Esophagus (tissue), 2 donors: ENCODE data around the gene COL5A2. TPM values are rescaled to one million over a fixed set of nuclear protein-coding genes. Genes with fewer than 3 reads are reported as not detected.

Experiments
- H3K27ac ChIP-seq, 2 donors: one replicate each; pipeline ENCODE4 v1.5.1; 2013; ENCODE audit warnings: low read depth in 2 of 2, mild to moderate bottlenecking in 2 of 2, inconsistent platforms in 1 of 2, low read length in 1 of 2, moderate library complexity in 1 of 2
- H3K27me3 ChIP-seq, 2 donors: one replicate each; pipeline ENCODE4 v1.6.1; 2013; ENCODE audit warnings: low read length in 2 of 2, control low read depth in 1 of 2, mild to moderate bottlenecking in 1 of 2; ENCODE audit not compliant: insufficient read depth in 2 of 2, control insufficient read depth in 1 of 2
- H3K36me3 ChIP-seq, 2 donors: one replicate each; pipeline ENCODE4 v1.6.1; 2013; ENCODE audit warnings: low read length in 1 of 2; ENCODE audit not compliant: control insufficient read depth in 2 of 2, insufficient read depth in 2 of 2
- H3K4me1 ChIP-seq, 2 donors: one replicate each; pipeline ENCODE4 v1.6.1; 2013; ENCODE audit warnings: low read length in 1 of 2; ENCODE audit not compliant: control insufficient read depth in 2 of 2, insufficient read depth in 2 of 2
- H3K4me3 ChIP-seq, 2 donors: one replicate each; pipeline ENCODE4 v1.5.1; 2013; ENCODE audit warnings: low read length in 2 of 2, mild to moderate bottlenecking in 2 of 2, low read depth in 1 of 2, moderate library complexity in 1 of 2
- H3K9me3 ChIP-seq, 2 donors: one replicate each; pipeline ENCODE4 v1.6.1; 2013; ENCODE audit warnings: mild to moderate bottlenecking in 2 of 2, low read depth in 1 of 2, low read length in 1 of 2, moderate library complexity in 1 of 2; ENCODE audit not compliant: control insufficient read depth in 2 of 2, insufficient read depth in 1 of 2
- WGBS, 2 donors: extraction: QIAGEN DNeasy Blood & Tissue Kit; methylation state at CpG; one replicate each; pipeline ENCODE4 v1.1.7; 2013; 5-methylcytosine and 5-hydroxymethylcytosine counted together
- polyA plus RNA-seq, 2 donors: library from polyadenylated mRNA; stranded (reverse); fragments of 200-250 nt; gene quantifications; one replicate each; pipeline ENCODE4 v1.2.3, GENCODE V29; 2013
- donor health status: healthy with polysubstance abuse.
- donor health status: Bipolar disorder and iron deficiency.

COL5A2 gene
- 1 to 10 TPM; 5.5 to 6.7 TPM for polyA plus RNA-seq

DNA sequence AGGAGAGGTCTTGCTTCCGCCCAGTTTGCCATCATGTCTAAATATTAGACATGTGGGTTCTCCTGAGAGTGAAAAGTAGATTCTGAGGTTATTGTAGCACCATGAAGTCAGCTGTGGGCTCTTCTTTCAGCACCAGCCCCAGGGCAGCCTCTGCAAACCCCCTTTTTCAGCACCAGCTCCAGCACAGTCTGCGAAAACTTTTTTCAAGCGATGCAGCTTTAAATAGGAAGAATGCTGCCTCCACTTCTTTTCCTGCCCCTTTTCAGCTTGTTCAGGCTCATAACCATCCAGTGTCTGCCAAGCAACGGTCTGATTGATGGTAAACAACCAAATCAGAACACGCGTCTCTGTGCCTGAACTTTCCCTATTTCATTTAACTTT lies at the start of gene COL5A2:
Gene COL5A2 (minus strand): TSS at position 192 of the 381 bp plus-strand sequence. CDS start 157 bp downstream, at position 35.
- H3K36me3 ChIP-seq, result no peaks in the 10 kb centered on the region
- H3K4me3 ChIP-seq, result peak within 1 kb of the TSS; percentile 19 to 62
- H3K4me1 ChIP-seq, result no peaks in the 10 kb centered on the region
- H3K27ac ChIP-seq, result peak within 1 kb of the TSS; percentile 49 to 56
- WGBS, 2 donors, result 8% methylated on average over 6 of the region's 6 CpGs
- no peaks in the 10 kb centered on the region for H3K27me3 ChIP-seq
- H3K9me3 ChIP-seq, result no peaks in the 10 kb centered on the region

DNA sequence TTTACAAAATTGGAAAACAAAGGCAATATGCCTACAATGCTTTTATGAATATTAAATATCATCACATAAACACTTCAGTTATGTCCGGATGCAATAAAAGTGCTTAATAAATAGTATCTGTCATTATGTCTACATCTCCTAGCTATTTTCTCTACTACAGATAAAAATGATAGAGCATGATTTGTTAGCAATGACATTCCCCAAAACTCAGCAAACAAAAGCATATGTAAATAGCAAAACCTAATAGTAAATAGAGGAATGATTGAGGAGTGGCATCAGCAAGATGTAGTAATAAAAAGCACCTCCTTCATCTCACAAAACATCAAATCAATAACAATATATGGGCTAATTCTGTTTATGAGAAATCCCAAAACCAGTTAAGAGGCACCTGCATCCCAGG lies 46.5 kb upstream of the COL5A2 start:
- 96 to 97% methylated on average over 1 of the region's 1 CpG for WGBS, 2 donors
- no peak overlapping the region for H3K4me3 ChIP-seq
- no peaks in the 10 kb centered on the region for H3K27me3 ChIP-seq
- no peaks in the 10 kb centered on the region for H3K9me3 ChIP-seq
- no peak overlapping the region for H3K27ac ChIP-seq
- H3K4me1 ChIP-seq, result no peaks in the 10 kb centered on the region
- H3K36me3 ChIP-seq, result no peaks in the 10 kb centered on the region

DNA sequence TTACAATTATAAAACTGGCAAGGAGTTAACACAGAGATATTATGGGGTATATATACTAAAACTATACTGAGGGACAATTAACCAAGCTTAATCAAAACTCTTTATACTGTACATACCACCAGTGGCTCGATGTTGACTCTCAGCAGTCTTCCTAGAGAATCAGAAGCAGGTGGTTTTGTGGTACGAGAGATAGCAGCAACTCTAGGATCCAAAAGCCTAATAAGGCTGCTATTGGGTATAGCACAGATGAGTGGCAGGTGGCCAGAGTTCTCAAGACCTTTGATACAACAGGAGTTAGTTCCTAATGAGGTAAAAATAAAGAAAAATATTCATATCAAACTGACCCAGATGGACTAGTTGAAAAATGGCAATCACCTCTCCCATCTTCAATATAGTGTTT lies 45.5 kb upstream of the COL5A2 start:
- Histone ChIP-seq H3K9me3 (no peaks in the 10 kb centered on the region), H3K4me3 (no peak overlapping the region), H3K27me3 (no peaks in the 10 kb centered on the region), H3K36me3 (no peaks in the 10 kb centered on the region), H3K4me1 (no peaks in the 10 kb centered on the region), H3K27ac (no peak overlapping the region)
- 80 to 88% methylated on average over 2 of the region's 2 CpGs for WGBS, 2 donors

DNA sequence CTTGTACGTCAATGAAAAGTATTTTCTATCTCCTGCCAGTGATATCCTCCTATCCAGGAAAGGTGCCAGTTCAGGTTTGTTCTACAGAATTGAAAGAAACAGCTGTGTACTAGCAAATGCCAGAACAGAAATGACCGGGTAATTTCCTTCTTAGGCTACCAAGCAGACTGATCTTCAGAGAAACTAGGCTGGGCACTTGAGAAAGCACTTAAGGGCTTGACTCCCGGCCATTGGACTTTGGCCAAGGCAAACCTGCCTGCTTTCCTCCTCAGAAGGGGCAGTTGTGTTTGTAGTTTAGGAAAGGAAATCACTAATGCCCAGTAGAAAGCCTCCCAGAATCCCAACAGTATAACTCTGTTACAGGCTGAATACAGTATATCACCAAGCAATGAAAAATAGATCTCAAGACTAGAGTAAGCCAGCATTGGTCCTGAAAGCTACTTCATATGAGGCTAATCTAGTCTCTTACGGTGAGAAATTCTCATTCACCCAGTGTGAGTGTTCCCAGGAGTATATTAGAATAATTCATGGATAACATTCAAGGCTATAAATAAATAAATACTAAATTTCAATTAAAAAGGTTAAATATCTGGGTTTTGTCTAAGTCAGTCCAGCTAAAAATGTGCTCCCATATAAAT lies 43.0 kb upstream of the COL5A2 start:
- Histone ChIP-seq H3K9me3 (no peaks in the 10 kb centered on the region), H3K4me1 (no peaks in the 10 kb centered on the region), H3K27ac (no peak overlapping the region), H3K4me3 (no peak overlapping the region), H3K27me3 (no peaks in the 10 kb centered on the region), H3K36me3 (no peaks in the 10 kb centered on the region)
- WGBS, 2 donors, result 42 to 44% methylated on average over 4 of the region's 4 CpGs

DNA sequence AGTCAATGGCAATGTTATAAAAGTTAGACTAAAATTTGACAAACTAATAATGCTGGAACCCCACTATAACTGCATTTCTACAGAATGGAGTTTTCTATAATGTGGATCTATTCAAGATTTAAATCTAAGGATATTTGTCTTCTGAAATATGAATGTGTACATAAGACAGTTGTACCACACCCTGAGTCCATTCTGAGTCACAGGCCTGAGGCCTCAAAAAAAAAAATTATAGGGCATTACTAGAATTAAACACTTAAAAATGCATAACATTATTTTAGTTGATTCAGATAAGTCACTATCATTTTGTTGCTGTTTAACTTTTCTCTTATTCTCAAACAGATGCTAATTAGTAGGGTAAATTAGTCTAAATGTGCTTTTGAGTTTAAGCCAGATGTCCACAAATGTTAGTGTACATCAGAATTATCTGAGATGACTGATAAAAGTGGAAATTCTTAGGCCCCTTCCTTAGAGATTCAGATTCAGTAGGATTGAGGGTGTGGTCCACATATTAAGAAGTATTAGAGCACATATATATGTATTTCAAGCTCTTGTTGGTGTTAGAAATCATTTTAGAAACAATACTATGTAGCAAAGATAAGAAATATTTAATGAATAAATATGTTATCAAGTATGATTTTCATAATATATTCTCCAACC lies 42.4 kb upstream of the COL5A2 start:
- H3K4me1 ChIP-seq, result no peaks in the 10 kb centered on the region
- no peaks in the 10 kb centered on the region for H3K27me3 ChIP-seq
- H3K27ac ChIP-seq, result no peak overlapping the region
- no peaks in the 10 kb centered on the region for H3K36me3 ChIP-seq
- H3K9me3 ChIP-seq, result no peaks in the 10 kb centered on the region
- no peak overlapping the region for H3K4me3 ChIP-seq

DNA sequence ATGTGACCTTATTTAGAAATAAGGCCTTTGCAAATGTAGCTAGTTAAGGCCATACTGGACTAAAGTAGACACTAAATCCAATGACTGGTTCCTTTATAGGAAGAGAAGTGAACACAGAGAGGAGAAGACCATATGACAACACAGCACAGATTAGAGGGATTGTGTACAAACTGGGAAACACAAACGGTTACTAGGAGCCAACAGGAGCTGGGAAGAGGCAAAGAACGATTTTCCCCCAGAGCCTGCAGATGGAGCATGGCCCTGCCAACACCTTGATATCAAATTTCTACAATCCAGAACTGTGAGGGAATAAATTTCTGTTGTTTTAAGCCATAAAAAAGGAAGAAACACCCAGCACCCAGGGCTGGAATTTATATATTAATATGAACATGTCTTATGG lies 38.7 kb upstream of the COL5A2 start:
- H3K27me3 ChIP-seq, result no peaks in the 10 kb centered on the region
- H3K9me3 ChIP-seq, result no peaks in the 10 kb centered on the region
- H3K4me3 ChIP-seq, result no peak overlapping the region
- 71 to 73% methylated on average over 2 of the region's 2 CpGs for WGBS, 2 donors
- no peaks in the 10 kb centered on the region for H3K4me1 ChIP-seq
- no peak overlapping the region for H3K27ac ChIP-seq
- no peaks in the 10 kb centered on the region for H3K36me3 ChIP-seq

DNA sequence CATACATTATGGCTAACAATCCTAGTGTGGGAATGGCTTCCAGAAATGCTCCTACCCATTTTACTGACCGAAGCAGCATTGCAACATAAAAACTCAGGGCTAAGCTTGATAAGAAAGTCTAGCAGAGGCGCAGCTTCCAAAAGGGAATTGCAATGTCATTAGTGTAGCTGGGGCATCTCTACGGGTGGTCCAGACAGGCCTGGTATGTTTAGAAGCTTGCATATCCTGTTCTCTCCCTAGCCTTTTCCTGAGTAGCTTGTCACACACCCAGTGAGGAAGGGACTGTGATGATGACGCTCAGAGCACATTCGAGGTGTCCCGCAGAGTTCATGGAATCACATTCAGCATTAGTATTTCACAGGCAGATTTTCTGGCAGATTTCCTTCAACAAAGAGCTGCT lies 38.0 kb upstream of the COL5A2 start:
- WGBS, 2 donors, result 65 to 74% methylated on average over 6 of the region's 6 CpGs
- H3K27ac ChIP-seq, result no peak overlapping the region

DNA sequence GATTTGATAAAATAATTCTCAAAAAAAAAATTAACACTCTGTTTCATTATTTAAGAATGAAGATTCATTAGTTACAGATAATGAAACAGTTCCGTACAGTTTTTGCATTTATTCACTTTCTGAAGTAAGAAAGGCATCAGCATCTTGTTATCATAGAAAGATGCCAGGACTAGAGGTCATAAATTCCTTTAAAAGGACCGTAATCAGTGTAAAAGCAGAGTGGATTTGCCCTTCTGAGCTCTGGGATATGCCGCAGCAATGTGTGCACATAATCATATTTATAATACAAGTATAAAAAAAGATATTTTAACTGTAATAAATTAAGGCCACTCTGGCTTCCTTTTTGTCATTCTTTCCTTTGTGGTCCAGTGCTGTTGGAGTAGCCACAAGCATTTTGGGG lies 37.5 kb upstream of the COL5A2 start:
- Histone ChIP-seq H3K4me1 (no peaks in the 10 kb centered on the region), H3K9me3 (no peaks in the 10 kb centered on the region), H3K27ac (no peak overlapping the region), H3K36me3 (no peaks in the 10 kb centered on the region), H3K4me3 (no peak overlapping the region), H3K27me3 (no peaks in the 10 kb centered on the region)
- 91 to 95% methylated on average over 3 of the region's 3 CpGs for WGBS, 2 donors

More for the DNA sequence above, 38.0 kb upstream of the COL5A2 start:
- H3K36me3 ChIP-seq, result no peaks in the 10 kb centered on the region
- no peaks in the 10 kb centered on the region for H3K9me3 ChIP-seq
- H3K27me3 ChIP-seq, result no peaks in the 10 kb centered on the region
- H3K4me1 ChIP-seq, result no peaks in the 10 kb centered on the region
- H3K4me3 ChIP-seq, result no peak overlapping the region

DNA sequence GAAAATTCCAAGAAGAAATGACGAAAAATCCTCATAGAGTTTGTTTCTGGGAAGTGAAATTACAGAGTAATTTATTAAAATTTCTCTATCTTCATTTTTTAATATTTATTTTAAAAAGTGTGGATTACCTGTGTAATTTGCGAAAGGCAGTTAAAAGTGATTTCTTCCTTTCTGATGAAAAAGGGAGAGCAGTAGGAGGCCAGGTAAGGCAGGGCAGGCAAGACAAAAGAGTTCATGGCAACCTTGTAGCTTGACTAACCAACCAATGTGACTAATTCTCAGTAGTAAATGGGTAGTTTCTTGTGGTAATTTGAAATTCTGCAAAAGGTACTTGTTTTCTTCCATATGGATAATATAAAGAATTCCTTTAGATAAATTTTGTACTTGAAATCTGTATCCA lies 34.9 kb upstream of the COL5A2 start:
- WGBS, 2 donors, result 95 to 96% methylated on average over 2 of the region's 2 CpGs

DNA sequence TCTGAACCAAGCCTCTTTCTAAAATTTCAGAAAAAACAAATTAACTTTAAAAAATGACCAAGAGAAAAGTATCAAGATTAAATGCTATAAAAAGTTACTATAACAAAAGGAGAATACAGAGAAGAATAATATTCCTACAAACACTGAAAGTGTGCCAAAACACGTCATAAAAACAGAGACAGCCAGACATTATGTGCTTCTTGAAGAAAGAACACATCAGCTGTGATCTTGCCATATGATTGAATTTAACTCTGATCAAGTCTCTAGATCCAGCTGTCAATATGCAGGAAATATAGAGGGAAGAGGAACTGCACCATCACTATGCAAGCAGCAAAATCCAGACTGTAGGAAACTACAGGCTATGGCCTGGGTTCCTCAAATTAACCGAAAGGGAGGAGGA lies 33.7 kb upstream of the COL5A2 start:
- 69 to 77% methylated on average over 2 of the region's 2 CpGs for WGBS, 2 donors
- Histone ChIP-seq H3K27ac (no peak overlapping the region), H3K36me3 (no peaks in the 10 kb centered on the region), H3K4me1 (no peaks in the 10 kb centered on the region), H3K9me3 (no peaks in the 10 kb centered on the region), H3K4me3 (no peak overlapping the region), H3K27me3 (no peaks in the 10 kb centered on the region)

More for the DNA sequence above, 34.9 kb upstream of the COL5A2 start:
- no peaks in the 10 kb centered on the region for H3K4me1 ChIP-seq
- no peak overlapping the region for H3K4me3 ChIP-seq
- no peaks in the 10 kb centered on the region for H3K9me3 ChIP-seq
- H3K27ac ChIP-seq, result no peak overlapping the region
- H3K36me3 ChIP-seq, result no peaks in the 10 kb centered on the region
- no peaks in the 10 kb centered on the region for H3K27me3 ChIP-seq
